Gastrocnemius medialis (tissue), 4 donors: Measurements from ENCODE around the gene COL20A1.

ENCODE experiments used
- CTCF ChIP-seq, 5 experiments: fragments of 450-650 bp in 3 of 5; fragments of 200-600 bp in 2 of 5; sonication (generic) in 2 of 5; IDR thresholded peaks in 4 of 5; conservative IDR thresholded peaks in 1 of 5; 1 replicate in 4 of 5; 2 replicates in 1 of 5; pipeline ENCODE4 v1.5.1; 2016 to 2019; ENCODE audit warnings: antibody characterized with exemption in 5 of 5, mild to moderate bottlenecking in 3 of 5, moderate library complexity in 3 of 5
- POLR2A ChIP-seq, 2 donors: fragments of 450-650 bp; IDR thresholded peaks; one replicate each; pipeline ENCODE4 v1.6.1; 2017; ENCODE audit warnings: antibody characterized with exemption in 2 of 2, mild to moderate bottlenecking in 2 of 2, moderate library complexity in 2 of 2

- no peak for TF ChIP-seq CTCF (IDR thresholded peaks at IDR 0.05 in 4 of 5, conservative IDR thresholded peaks at IDR 0.05 in 1 of 5)
- TF ChIP-seq POLR2A (IDR thresholded peaks at IDR 0.05), result no peak
Observed at GRCh38 chr20:63326314-63327230, 33.6 kb downstream of the COL20A1 start.
